Gastroesophageal sphincter (tissue), 3 donors: ENCODE measurements around the gene TMCC1.

Source experiments
- CTCF ChIP-seq, 4 experiments: fragments of 200-600 bp in 2 of 4; fragments of 450-650 bp in 2 of 4; sonication (generic) in 1 of 4; IDR thresholded peaks; one replicate each; pipeline ENCODE4 v1.5.1; 2017 to 2019; ENCODE audit warnings: antibody characterized with exemption in 4 of 4, mild to moderate bottlenecking in 2 of 4, moderate library complexity in 2 of 4
- EP300 ChIP-seq: sonication (generic); formaldehyde crosslinking; IDR thresholded peaks from one replicate; pipeline ENCODE4 v1.6.1; 2017; ENCODE audit warnings: antibody characterized with exemption, mild to moderate bottlenecking
- POLR2A ChIP-seq, 2 donors: fragments of 450-650 bp; IDR thresholded peaks; one replicate each; pipeline ENCODE4 v1.6.1; 2017; ENCODE audit warnings: antibody characterized with exemption in 2 of 2, mild to moderate bottlenecking in 2 of 2, moderate library complexity in 1 of 2
- POLR2AphosphoS5 ChIP-seq: sonication (generic); formaldehyde crosslinking; IDR thresholded peaks from one replicate; pipeline ENCODE4 v1.6.1; 2017; ENCODE audit warnings: antibody characterized with exemption

GRCh38 chr3:129838086-129838485 lies 55.4 kb downstream of the TMCC1 start:
- TF ChIP-seq POLR2A (IDR thresholded peaks at IDR 0.05) (no peak), CTCF (IDR thresholded peaks at IDR 0.05) (no peak), EP300 (no peak), POLR2AphosphoS5 (no peak)
